Activated CD4-positive, alpha-beta T cell treated with anti-CD3 and anti-CD28 coated beads, Interleukin-2, amount 10 ng/mL, durations not matched to agents 24 days and 14 days (primary cell): ENCODE measurements around the gene ASAP2. TPM values are rescaled to one million over a fixed set of nuclear protein-coding genes. Genes with fewer than 3 reads are reported as not detected.

Source experiments
- DNase-seq: peaks from one replicate; pipeline ENCODE4 v3.0.0; 2022
- H3K27ac Mint-ChIP-seq: one replicate; pipeline ENCODE4 v1.8.0; 2022; ENCODE audit warnings: mild to moderate bottlenecking, mixed read lengths
- H3K27me3 Mint-ChIP-seq: one replicate; pipeline ENCODE4 v1.8.0; 2022; ENCODE audit warnings: mixed read lengths
- H3K36me3 Mint-ChIP-seq: one replicate; pipeline ENCODE4 v1.8.0; 2022; ENCODE audit warnings: low read depth, mild to moderate bottlenecking, mixed read lengths
- H3K4me1 Mint-ChIP-seq: one replicate; pipeline ENCODE4 v1.8.0; 2021; ENCODE audit warnings: mixed read lengths
- H3K4me3 Mint-ChIP-seq: one replicate; pipeline ENCODE4 v1.8.0; 2022; ENCODE audit warnings: mild to moderate bottlenecking, moderate library complexity, mixed read lengths
- H3K9me3 Mint-ChIP-seq: one replicate; pipeline ENCODE4 v1.8.0; 2021; ENCODE audit warnings: mixed read lengths
- intact Hi-C: fragments of 100-400 bp; cut with micrococcal nuclease; formaldehyde crosslinking; loops from one replicate; pipeline ENCODE4 v1.15.1; 2023
- total RNA-seq: library from RNA; stranded (reverse); gene quantifications from 2 replicates; pipeline ENCODE4 v1.2.3, GENCODE V29; 2022

Gene ASAP2
- total RNA-seq, 1 donor from 2014 or later: 0.40 TPM

DNA sequence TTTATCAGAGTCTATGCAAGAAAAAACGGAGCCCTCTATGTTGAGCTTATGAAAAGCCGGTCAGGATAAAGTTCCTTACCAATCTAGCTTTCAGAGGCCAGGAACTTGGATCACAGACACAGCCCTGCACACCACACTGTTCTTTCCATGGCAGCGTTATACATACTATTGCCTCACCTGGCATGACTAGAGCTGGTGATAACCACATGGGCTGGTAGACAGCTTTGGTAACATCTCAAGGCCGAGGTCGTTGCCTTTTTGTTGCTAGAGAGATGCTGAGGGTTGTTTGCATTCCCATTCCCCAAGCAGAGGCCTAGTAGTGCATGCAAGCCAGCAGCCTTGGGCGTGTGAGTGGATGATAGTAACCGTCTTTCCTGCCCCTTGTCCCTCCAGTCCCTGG, 138.7 kb downstream of the ASAP2 start:
- H3K4me1 Mint-ChIP-seq: no peaks in the 10 kb centered on the region
- DNase-seq: no peak
- no peaks in the 10 kb centered on the region for H3K9me3 Mint-ChIP-seq
- H3K27ac Mint-ChIP-seq: no peak overlapping the region
- H3K27me3 Mint-ChIP-seq: peaks cover 8% of the 10 kb centered on the region
- intact Hi-C loops: no loop called here
- H3K4me3 Mint-ChIP-seq: no peak overlapping the region
- H3K36me3 Mint-ChIP-seq: no peaks in the 10 kb centered on the region

GRCh38 chr2:9345997-9346396, 139.4 kb downstream of the ASAP2 start:
- H3K4me1 Mint-ChIP-seq: no peaks in the 10 kb centered on the region
- no peak for DNase-seq
- no peak overlapping the region for H3K27ac Mint-ChIP-seq
- intact Hi-C loops: no loop called here
- H3K4me3 Mint-ChIP-seq: no peak overlapping the region
- H3K27me3 Mint-ChIP-seq: peaks cover 12% of the 10 kb centered on the region
- no peaks in the 10 kb centered on the region for H3K36me3 Mint-ChIP-seq
- H3K9me3 Mint-ChIP-seq: no peaks in the 10 kb centered on the region

- peaks cover 11% of the 10 kb centered on the region for H3K27me3 Mint-ChIP-seq
- no peaks in the 10 kb centered on the region for H3K36me3 Mint-ChIP-seq
- no peaks in the 10 kb centered on the region for H3K9me3 Mint-ChIP-seq
- no peak overlapping the region for H3K4me3 Mint-ChIP-seq
- intact Hi-C loops: no loop called here
- H3K27ac Mint-ChIP-seq: no peak overlapping the region
- DNase-seq: no peak
- no peaks in the 10 kb centered on the region for H3K4me1 Mint-ChIP-seq
These were observed 140.3 kb downstream of the ASAP2 start for GRCh38 chr2:9346885-9347284.

DNA sequence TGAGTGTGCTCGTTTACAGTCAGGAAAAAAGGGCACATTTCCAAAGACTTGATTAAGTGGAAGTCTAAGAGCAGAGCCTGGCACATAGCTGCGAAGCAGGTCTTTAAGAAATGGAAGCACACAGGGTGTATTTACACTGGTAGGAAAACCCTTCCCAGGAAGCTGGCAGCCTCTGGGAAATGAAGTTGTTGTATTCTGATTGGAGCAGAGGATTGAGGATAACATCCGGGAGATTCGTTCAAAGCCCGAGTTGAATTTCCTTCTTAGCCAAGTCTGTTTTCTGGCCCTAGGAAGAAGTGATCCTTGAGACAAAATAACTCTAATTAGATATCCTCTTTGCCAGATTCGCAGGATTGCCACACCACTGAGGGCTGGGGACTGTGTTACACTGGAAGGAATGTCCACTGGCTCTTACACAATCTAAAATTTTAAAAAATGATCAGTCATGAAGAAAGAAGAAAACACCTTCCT, 140.8 kb downstream of the ASAP2 start:
- H3K27ac Mint-ChIP-seq: no peak overlapping the region
- H3K9me3 Mint-ChIP-seq: no peaks in the 10 kb centered on the region
- no peaks in the 10 kb centered on the region for H3K36me3 Mint-ChIP-seq
- no peak overlapping the region for H3K4me3 Mint-ChIP-seq
- intact Hi-C loops: no loop called here
- no peak for DNase-seq
- H3K4me1 Mint-ChIP-seq: no peaks in the 10 kb centered on the region
- H3K27me3 Mint-ChIP-seq: peaks cover 11% of the 10 kb centered on the region

GRCh38 chr2:9354318-9354717, 147.7 kb downstream of the ASAP2 start:
- peaks cover 22% of the 10 kb centered on the region for H3K27me3 Mint-ChIP-seq
- no peak overlapping the region for H3K27ac Mint-ChIP-seq
- no peaks in the 10 kb centered on the region for H3K36me3 Mint-ChIP-seq
- no peak overlapping the region for H3K4me3 Mint-ChIP-seq
- intact Hi-C loops: no loop called here
- H3K4me1 Mint-ChIP-seq: no peaks in the 10 kb centered on the region
- DNase-seq: no peak
- H3K9me3 Mint-ChIP-seq: no peaks in the 10 kb centered on the region

DNA sequence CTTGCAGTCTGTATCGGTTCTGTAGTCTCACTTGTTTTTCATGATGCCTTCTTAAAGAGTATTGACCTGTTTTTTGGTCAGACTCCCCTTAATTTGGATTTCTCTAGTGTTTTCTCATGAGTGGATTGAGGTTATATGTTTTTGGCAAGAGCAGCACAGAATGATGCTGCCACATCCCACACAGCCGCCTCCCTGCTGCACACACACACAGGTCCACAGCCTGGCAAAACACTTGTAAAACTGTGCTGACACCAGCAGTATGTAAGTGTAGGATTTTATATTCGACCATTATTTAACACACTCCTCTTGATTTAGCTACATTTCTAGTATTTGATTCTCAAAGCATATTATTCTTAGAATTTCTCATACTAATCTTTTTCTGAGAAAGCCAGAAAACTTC, 148.7 kb downstream of the ASAP2 start:
- H3K4me1 Mint-ChIP-seq: no peaks in the 10 kb centered on the region
- H3K9me3 Mint-ChIP-seq: no peaks in the 10 kb centered on the region
- no peak for DNase-seq
- H3K27me3 Mint-ChIP-seq: peaks cover 24% of the 10 kb centered on the region
- no peak overlapping the region for H3K4me3 Mint-ChIP-seq
- intact Hi-C loops: no loop called here
- H3K27ac Mint-ChIP-seq: no peak overlapping the region
- no peaks in the 10 kb centered on the region for H3K36me3 Mint-ChIP-seq

DNA sequence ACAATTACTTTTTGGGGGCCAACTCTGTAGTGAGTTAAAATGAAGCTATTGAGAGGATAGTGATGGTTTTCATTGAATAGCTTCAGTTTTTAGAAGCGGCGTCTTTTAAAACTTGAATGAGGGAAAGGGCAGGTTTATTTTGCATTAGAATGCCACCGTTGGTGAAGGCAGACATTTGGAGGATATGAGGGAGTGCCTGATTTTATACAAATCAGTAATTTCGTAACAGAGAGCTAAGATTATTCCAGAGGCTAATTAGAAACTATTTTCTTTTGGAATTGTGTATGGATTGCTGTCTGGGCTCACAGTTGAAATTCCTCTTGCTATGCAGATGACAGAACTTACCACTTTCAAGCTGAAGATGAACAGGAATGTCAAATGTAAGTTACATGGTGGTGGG, 149.1 kb downstream of the ASAP2 start:
- intact Hi-C loops: no loop called here
- no peaks in the 10 kb centered on the region for H3K4me1 Mint-ChIP-seq
- DNase-seq: no peak
- no peak overlapping the region for H3K4me3 Mint-ChIP-seq
- H3K9me3 Mint-ChIP-seq: no peaks in the 10 kb centered on the region
- no peak overlapping the region for H3K27ac Mint-ChIP-seq
- H3K36me3 Mint-ChIP-seq: no peaks in the 10 kb centered on the region
- peaks cover 25% of the 10 kb centered on the region for H3K27me3 Mint-ChIP-seq

DNA sequence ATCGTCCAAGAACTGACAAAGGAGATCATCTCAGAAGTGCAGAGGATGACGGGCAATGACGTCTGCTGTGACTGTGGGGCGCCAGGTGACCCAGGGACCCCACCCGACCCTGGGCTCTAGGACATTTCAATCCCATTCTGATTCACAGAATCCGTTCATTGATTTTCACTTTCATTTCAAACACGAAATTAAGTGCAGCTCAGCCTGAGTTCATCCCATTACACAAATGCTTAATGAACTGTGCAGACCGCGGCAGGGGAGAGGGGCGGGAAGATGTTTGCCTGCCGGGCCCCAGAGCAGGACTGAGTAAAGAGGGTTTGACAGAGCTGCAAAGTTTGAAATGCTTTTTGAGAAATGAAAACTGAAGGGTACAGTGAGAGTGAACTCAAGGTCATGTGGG, 149.6 kb downstream of the ASAP2 start:
- Mint-ChIP-seq H3K4me1 (no peaks in the 10 kb centered on the region), H3K36me3 (no peaks in the 10 kb centered on the region), H3K27ac (no peak overlapping the region), H3K4me3 (no peak overlapping the region), H3K9me3 (no peaks in the 10 kb centered on the region), H3K27me3 (peaks cover 27% of the 10 kb centered on the region)
- DNase-seq: no peak
- intact Hi-C loops: no loop called here

DNA sequence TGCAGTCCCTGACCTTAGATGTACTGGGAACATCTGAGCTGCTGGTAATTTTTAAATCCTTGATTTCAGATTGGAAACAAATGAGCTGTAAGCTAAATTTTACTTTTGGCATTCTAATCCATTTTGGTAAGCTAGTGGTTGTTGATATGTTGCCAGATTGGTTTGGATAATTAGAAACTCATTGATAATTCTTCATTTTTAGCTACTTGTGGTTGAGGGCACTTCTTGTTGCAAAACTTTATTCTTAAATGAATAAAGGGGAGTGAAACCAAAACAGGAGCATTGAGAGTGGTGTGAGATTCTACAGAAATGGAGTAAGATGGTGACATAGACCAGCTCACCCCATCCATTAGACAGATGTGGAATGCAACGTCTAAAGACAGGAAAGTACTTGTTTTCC, 152.2 kb downstream of the ASAP2 start:
- H3K4me3 Mint-ChIP-seq: no peak overlapping the region
- no peaks in the 10 kb centered on the region for H3K4me1 Mint-ChIP-seq
- H3K36me3 Mint-ChIP-seq: no peaks in the 10 kb centered on the region
- H3K27ac Mint-ChIP-seq: no peak overlapping the region
- H3K27me3 Mint-ChIP-seq: peaks cover 32% of the 10 kb centered on the region
- intact Hi-C loops: no loop called here
- no peaks in the 10 kb centered on the region for H3K9me3 Mint-ChIP-seq
- no peak for DNase-seq

DNA sequence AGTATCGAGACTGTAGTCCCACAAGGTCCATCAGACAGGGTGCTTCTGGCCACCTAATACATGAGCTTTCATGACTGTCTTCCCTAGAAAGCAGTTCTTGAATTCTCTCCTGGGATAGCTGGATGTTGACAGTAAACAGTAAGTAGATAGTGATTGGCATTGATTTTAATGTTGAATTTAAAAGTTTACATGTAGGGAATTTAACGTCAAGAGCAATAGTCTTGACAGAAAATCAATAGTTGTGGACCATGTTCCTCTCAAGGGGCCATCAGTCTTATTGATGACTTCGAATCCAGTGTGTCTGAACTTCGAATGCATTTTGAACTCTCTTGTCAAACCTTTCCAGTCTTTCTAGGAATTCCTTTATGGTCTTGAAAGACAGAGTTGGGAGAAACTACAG, 152.9 kb downstream of the ASAP2 start:
- DNase-seq: no peak
- no peaks in the 10 kb centered on the region for H3K36me3 Mint-ChIP-seq
- no peaks in the 10 kb centered on the region for H3K9me3 Mint-ChIP-seq
- intact Hi-C loops: no loop called here
- no peak overlapping the region for H3K4me3 Mint-ChIP-seq
- H3K27me3 Mint-ChIP-seq: peaks cover 34% of the 10 kb centered on the region
- no peaks in the 10 kb centered on the region for H3K4me1 Mint-ChIP-seq
- no peak overlapping the region for H3K27ac Mint-ChIP-seq

- no peak for DNase-seq
- no peaks in the 10 kb centered on the region for H3K9me3 Mint-ChIP-seq
- peaks cover 36% of the 10 kb centered on the region for H3K27me3 Mint-ChIP-seq
- H3K36me3 Mint-ChIP-seq: no peaks in the 10 kb centered on the region
- intact Hi-C loops: no loop called here
- no peak overlapping the region for H3K4me3 Mint-ChIP-seq
- H3K27ac Mint-ChIP-seq: no peak overlapping the region
- H3K4me1 Mint-ChIP-seq: no peaks in the 10 kb centered on the region
These were observed 153.5 kb downstream of the ASAP2 start for GRCh38 chr2:9360110-9360509.

- no peak overlapping the region for H3K27ac Mint-ChIP-seq
- H3K36me3 Mint-ChIP-seq: no peaks in the 10 kb centered on the region
- H3K9me3 Mint-ChIP-seq: no peaks in the 10 kb centered on the region
- H3K4me1 Mint-ChIP-seq: no peaks in the 10 kb centered on the region
- peaks cover 36% of the 10 kb centered on the region for H3K27me3 Mint-ChIP-seq
- H3K4me3 Mint-ChIP-seq: no peak overlapping the region
- intact Hi-C loops: no loop called here
- DNase-seq: no peak
These were observed 154.1 kb downstream of the ASAP2 start for GRCh38 chr2:9360701-9361100.

DNA sequence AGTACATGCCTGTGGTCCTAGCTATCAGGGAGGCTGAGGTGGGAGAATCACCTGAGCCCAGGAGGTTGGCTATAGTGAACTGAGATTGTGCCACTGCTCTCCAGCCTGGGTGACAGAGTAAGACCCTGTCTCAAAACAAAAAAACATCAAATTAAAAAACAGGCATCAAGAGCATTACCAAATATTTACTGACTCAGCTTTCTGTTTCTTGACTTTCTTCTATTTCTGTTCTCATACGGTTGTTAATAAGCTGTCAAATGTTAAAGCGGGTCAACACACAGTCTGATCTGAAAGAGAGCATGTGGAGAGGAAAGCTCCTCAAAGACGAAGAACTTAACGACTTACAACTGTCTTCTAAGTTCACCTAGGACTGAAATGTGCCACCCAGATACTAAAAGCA, 157.8 kb downstream of the ASAP2 start:
- no peaks in the 10 kb centered on the region for H3K4me1 Mint-ChIP-seq
- peaks cover 20% of the 10 kb centered on the region for H3K27me3 Mint-ChIP-seq
- no peaks in the 10 kb centered on the region for H3K36me3 Mint-ChIP-seq
- H3K4me3 Mint-ChIP-seq: no peak overlapping the region
- no peak for DNase-seq
- H3K27ac Mint-ChIP-seq: no peak overlapping the region
- no peaks in the 10 kb centered on the region for H3K9me3 Mint-ChIP-seq
- intact Hi-C loops: no loop called here

DNA sequence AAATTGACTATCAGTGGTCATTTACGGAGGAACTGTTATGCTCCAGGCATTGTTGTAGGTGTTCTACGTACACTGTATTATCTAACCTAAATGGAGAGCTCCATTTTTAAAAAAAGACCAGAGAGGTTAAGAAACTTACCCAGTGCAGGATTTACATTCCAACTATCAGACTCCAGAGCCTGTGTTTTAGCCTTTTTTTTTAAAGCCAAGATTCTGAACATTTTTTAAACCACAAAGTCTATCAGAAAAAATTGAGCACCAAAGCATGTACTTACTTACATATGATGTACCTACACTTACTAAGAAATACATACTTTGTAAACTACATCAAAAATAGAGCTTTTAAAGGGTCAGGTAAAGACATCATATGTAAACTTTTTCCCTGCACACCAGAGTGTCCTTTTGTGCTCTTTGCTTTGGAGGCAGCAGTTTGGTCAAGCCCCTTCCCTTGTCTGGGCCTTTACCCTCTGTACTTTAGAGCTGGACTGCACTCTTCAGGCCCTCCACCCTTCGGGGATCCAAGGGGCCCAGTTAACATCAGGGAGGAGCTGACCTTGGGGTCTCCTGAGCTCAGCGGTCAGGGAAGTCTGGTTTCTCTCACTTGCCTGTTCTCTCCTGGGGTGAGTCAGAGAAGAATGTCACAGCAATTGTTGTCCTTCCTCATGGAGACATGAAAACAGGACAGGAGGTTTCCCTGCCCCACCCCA, 158.3 kb downstream of the ASAP2 start:
- no peaks in the 10 kb centered on the region for H3K9me3 Mint-ChIP-seq
- intact Hi-C loops: no loop called here
- no peak overlapping the region for H3K27ac Mint-ChIP-seq
- H3K36me3 Mint-ChIP-seq: no peaks in the 10 kb centered on the region
- peaks cover 18% of the 10 kb centered on the region for H3K27me3 Mint-ChIP-seq
- H3K4me3 Mint-ChIP-seq: no peak overlapping the region
- no peaks in the 10 kb centered on the region for H3K4me1 Mint-ChIP-seq
- no peak for DNase-seq

DNA sequence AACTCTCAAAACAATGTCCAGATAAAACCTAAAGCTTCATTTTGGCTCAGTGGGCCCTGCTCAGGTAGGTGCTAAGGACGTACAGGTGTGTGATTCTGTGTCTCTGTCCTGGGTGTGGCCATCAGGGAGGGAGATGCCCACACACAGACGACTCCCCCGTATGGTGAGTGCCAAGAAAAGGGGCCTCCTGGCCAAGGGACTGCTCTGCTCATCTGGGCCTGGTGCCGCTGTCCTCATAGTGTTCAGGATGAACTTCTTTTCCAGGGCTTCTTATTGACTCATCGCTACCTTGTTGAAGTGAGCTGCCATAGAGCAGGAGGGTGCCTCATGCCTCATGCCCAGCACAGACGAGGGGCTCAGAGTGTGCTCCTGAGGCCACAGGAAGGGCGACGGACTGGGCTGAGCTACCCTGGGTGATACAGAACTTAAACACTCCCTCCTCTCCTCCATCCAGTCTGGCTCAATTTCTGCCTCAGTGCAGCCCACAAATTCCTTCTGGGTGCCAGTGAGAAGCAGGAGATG, 158.9 kb downstream of the ASAP2 start:
- Mint-ChIP-seq H3K27me3 (peaks cover 15% of the 10 kb centered on the region), H3K9me3 (no peaks in the 10 kb centered on the region), H3K36me3 (no peaks in the 10 kb centered on the region), H3K4me1 (no peaks in the 10 kb centered on the region), H3K27ac (no peak overlapping the region), H3K4me3 (no peak overlapping the region)
- DNase-seq: no peak
- intact Hi-C loops: no loop called here
